Ecto neural progenitor cell (in vitro differentiated cells): Measurements from ENCODE around the gene ABCC8.

Experiments
- DNase-seq: peaks from one replicate; pipeline ENCODE4 v3.0.0-alpha.2; 2018; ENCODE audit warnings: low spot score

ABCC8 gene

GRCh38 chr11:17403980-17404759, 72.5 kb downstream of the ABCC8 start:
- no peak for DNase-seq

- no peak for DNase-seq
These were observed 74.2 kb downstream of the ABCC8 start for GRCh38 chr11:17402486-17402885.

- DNase-seq, result no peak
These were observed 74.8 kb downstream of the ABCC8 start for GRCh38 chr11:17401841-17402240.

GRCh38 chr11:17401316-17401715, 75.3 kb downstream of the ABCC8 start:
- no peak for DNase-seq

GRCh38 chr11:17400048-17400775, 76.4 kb downstream of the ABCC8 start:
- no peak for DNase-seq

- DNase-seq, result no peak
These were observed 77.4 kb downstream of the ABCC8 start for GRCh38 chr11:17399236-17399635.

GRCh38 chr11:17397311-17398002, 79.2 kb downstream of the ABCC8 start:
- DNase-seq, result no peak

GRCh38 chr11:17396598-17397310, 79.9 kb downstream of the ABCC8 start:
- DNase-seq, result no peak

GRCh38 chr11:17395978-17396377, 80.7 kb downstream of the ABCC8 start:
- DNase-seq, result no peak

GRCh38 chr11:17395554-17395961, 81.1 kb downstream of the ABCC8 start:
- DNase-seq, result no peak

- no peak for DNase-seq
These were observed 81.8 kb downstream of the ABCC8 start for GRCh38 chr11:17394743-17395390.

- no peak for DNase-seq
These were observed 83.2 kb downstream of the ABCC8 start for GRCh38 chr11:17393472-17393871.

GRCh38 chr11:17392872-17393271, 83.8 kb downstream of the ABCC8 start:
- DNase-seq, result no peak

GRCh38 chr11:17391493-17392355, 84.9 kb downstream of the ABCC8 start:
- DNase-seq, result no peak

- no peak for DNase-seq
These were observed 86.5 kb downstream of the ABCC8 start for GRCh38 chr11:17389957-17390649.

GRCh38 chr11:17389211-17389956, 87.3 kb downstream of the ABCC8 start:
- DNase-seq, result peak; percentile 93

- no peak for DNase-seq
These were observed 87.9 kb downstream of the ABCC8 start, which contains the start of gene KCNJ11 for GRCh38 chr11:17388609-17389210. TSS of gene KCNJ11 (minus strand) at chr11:17388659. CDS start at chr11:17388091, 568 bp downstream.

GRCh38 chr11:17387811-17388210, 88.8 kb downstream of the ABCC8 start:
- DNase-seq, result no peak

- no peak for DNase-seq
These were observed 89.4 kb downstream of the ABCC8 start for GRCh38 chr11:17387254-17387653.
